Panc1 (cell line): Measurements from ENCODE around the gene PTGDS.

Experiments
- CTCF ChIP-seq: fragments of 450-650 bp; IDR thresholded peaks from 2 replicates; pipeline ENCODE4 v1.5.1; 2017; ENCODE audit warnings: mild to moderate bottlenecking
- POLR2AphosphoS5 ChIP-seq: IDR thresholded peaks from 2 replicates; pipeline ENCODE4 v1.6.1; 2012; ENCODE audit warnings: mild to moderate bottlenecking, low read depth, low read length, moderate library complexity
- REST ChIP-seq, 2 experiments: IDR thresholded peaks; 2 replicates each; pipeline ENCODE4 v1.6.1; 2011 to 2012; ENCODE audit warnings: low read depth in 2 of 2, control low read depth in 1 of 2, low read length in 1 of 2, mild to moderate bottlenecking in 1 of 2, moderate library complexity in 1 of 2; ENCODE audit not compliant: insufficient read depth in 1 of 2
- SIN3A ChIP-seq: IDR thresholded peaks from 2 replicates; pipeline ENCODE4 v1.6.1; 2012; ENCODE audit warnings: low read depth, mild to moderate bottlenecking, low read length, moderate library complexity, borderline replicate concordance; ENCODE audit not compliant: insufficient read depth
- TCF7L2 ChIP-seq: IDR thresholded peaks from 2 replicates; pipeline ENCODE4 v1.6.1; 2011; ENCODE audit warnings: mild to moderate bottlenecking, low read depth, low read length, inconsistent platforms

- no peak for TF ChIP-seq CTCF
- TF ChIP-seq SIN3A: no peak
- no peak for TF ChIP-seq REST (IDR thresholded peaks at IDR 0.05; ENCODE audit: insufficient read depth in 1 of 2, low read depth in 2 of 2, low read length in 1 of 2)
- TF ChIP-seq POLR2AphosphoS5: no peak
- TF ChIP-seq TCF7L2: no peak
Measured at GRCh38 chr9:136950656-136951276, 26.5 kb upstream of the PTGDS start.
